SU-DHL-6 (cell line): Measurements from ENCODE around the gene TAF8.

Experiments
- CTCF ChIP-seq: fragments of 200-600 bp; sonication (generic); IDR thresholded peaks from one replicate; pipeline ENCODE4 v1.5.1; 2017; ENCODE audit warnings: antibody characterized with exemption, mild to moderate bottlenecking, low read length, moderate library complexity; ENCODE audit not compliant: insufficient read depth, poor library complexity, severe bottlenecking
- EZH2phosphoT487 ChIP-seq: fragments of 200-600 bp; sonication (generic), shearing (Covaris generic); conservative IDR thresholded peaks from 2 replicates; pipeline ENCODE4 v1.6.1; 2018; ENCODE audit warnings: mild to moderate bottlenecking, antibody characterized with exemption, low read length, moderate library complexity, mixed read lengths

DNA sequence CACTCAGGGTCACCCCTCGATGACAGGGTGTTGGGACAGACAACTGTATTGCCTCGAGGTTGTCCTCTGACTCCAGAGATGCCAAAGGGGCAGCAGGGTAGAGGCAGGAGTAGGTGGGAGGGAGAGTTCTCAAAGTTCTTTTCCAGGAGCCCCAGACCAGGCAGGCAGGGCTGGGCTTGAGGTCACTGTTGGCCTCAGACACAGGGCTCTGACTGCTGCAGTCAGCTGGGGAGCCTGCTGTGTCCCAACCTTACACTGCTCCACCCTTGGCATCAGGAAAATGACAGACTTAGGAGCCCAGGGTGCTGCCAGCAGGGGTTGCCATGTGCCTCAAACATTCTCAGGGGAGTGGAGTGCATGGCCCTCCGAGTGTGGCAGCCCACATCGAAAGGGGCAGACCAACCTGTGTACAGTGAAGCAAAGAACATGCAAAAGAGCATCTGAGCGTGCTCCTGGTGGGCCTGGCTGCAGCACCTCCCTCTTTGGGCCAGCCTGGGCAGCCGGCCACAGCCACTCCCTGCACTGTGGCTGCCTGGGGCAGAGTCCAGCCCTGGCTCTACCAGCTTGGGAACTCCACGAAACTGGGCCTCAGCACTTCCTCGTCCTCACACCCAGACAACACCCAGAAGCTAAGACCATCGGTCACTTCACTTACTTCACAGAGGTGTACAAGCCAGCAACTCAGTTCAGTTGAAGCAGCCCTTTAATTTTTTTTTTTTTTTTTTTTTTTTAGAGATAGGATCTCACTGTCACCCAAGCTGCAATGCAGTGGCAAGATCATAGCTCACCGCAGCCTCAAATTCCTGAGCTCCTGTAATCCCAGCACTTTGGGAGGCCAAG lies 68.1 kb downstream of the TAF8 start:
- TF ChIP-seq CTCF: no peak
- TF ChIP-seq EZH2phosphoT487: no peak
